A549 treated with CORT108297 at 1 μM for 4 hours (cell line): ENCODE data around the gene FAM200C. TPM values are rescaled to one million over a fixed set of nuclear protein-coding genes. Genes with fewer than 3 reads are reported as not detected.

Experiments used
- total RNA-seq: library from RNA; stranded (reverse); fragments of 200-300 nt; extraction: Qiagen RNA extraction; gene quantifications from 5 replicates; pipeline ENCODE4 v1.2.3, GENCODE V29; 2022

FAM200C gene
- 1.9 to 2.6 TPM (median 2.4 TPM) in 5 replicates for total RNA-seq

DNA sequence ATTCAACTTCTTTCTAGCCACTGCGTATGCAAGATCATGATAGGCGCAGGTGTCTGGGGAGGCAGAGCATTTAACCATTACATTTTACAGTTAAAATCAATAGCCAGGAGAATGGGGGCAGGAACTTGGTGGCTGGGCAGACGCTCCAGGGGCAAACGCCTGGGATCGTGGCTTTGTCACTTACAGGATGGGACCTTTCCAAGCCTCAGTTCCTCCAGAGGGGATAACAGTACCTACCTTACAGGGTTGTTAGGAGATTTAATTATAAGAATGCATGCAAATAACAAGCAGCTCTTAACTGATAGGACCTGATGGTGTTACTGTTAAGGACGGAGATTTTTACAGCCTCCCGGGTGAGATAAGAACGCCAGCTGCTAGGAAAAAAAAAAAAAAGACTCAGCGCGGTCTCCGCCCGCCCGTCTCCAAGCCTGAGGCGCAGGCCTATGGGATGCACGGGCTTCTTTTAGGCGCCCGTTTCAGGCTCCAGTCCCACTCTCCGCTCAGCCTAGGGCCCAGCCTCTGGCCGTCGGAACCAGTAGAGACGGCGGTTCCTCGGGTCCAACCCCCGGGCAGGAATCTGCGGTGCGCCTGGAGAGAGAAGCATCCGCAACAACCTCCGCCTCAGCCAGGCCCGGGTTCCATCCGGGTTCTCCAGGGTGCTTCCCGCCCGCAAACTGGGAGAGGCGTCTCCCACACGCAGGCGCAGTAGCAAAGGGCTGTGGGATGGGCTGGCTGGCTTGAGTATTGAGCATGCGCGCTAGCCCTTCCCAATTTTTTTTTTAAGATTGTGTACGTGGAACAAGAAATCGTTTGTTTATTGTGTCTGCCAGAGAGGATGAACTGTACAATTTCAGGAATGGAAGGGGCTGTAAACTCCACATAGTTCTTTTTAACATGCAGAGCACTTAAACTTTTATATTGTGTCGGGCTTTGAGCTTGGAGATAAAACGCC lies at the start of gene FAM200C:
FAM200C (minus strand) TSS at position 653 of the 952 bp plus-strand sequence. CDS start 4,564 bp downstream, outside the sequence.

GRCh38 chr5:160421625-160422258 lies 21.9 kb upstream of the FAM200C start, which contains the start of gene PTTG1:
PTTG1 (plus strand) TSS chr5:160421855; CDS start chr5:160422313, 458 bp downstream.

DNA sequence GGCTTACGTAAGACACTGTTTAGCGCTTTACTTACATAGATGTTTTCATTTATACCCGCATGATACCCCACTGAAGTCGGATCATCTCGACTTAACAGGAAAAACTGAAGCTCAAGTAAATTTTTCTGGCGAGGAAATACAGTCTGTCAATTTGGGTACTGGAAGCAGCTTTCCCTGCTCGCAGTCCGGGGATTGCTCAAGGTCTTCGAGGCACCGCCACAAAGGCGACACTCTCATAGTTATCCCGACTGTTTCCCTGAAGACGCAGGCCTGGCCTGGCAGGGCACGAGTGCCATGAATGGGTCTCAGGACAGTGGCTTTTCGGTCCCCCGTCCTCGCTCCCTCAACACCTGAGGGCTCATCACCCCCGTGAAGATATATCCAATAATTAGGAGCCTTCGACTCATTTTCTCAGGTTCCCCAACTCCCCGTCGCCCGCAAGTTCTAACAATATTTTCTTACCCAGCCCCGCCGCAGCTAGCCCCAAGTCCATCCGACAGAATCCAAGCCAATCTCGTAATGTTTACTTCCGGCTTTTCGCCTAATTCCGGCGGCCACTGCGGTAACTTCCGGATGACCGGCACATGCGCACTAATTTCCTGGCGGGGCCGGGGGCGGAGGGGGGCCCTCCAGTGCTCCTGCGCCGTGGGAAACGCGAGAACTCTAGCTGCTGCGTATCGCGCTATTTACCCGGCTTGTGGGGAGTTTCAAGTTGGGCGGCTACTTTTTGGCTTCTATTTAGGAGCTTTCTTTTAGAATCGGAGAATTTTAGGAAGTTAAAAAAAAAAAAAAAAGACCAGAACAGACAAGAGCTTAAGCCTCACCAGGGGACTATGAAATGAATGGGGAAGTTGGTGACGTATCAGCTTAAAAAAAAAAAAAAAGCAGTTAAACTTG lies 19.0 kb upstream of the FAM200C start, which contains the start of gene SLU7:
SLU7 (minus strand) TSS at position 521 of the 897 bp plus-strand sequence. CDS start 3,787 bp downstream, outside the sequence.

GRCh38 chr5:160369990-160370712 lies 29.7 kb downstream of the FAM200C start, which contains the start of gene C1QTNF2:
C1QTNF2 (minus strand) TSS chr5:160370626; CDS start chr5:160355011, 15,615 bp downstream.

Other genes starting within 250 kb of the FAM200C start
- 0.92 to 1.4 TPM (median 1.1 TPM) in 5 replicates for gene FABP6, start 170.5 kb downstream of the FAM200C start, total RNA-seq
- gene CCNJL, start 87.5 kb downstream of the FAM200C start, total RNA-seq = 11.0 to 15.4 TPM (median 13.6 TPM) in 5 replicates
- gene C1QTNF2, start 29.4 kb downstream of the FAM200C start, total RNA-seq = 0.05 to 0.22 TPM (median 0.15 TPM) in 5 replicates
- 37.2 to 72.6 TPM (median 44.1 TPM) in 5 replicates for gene SLU7, start 19.0 kb upstream of the FAM200C start, total RNA-seq
- 199 to 299 TPM (median 208 TPM) in 5 replicates for gene PTTG1, start 21.8 kb upstream of the FAM200C start, total RNA-seq